HL-60 (cell line): Measurements from ENCODE around the gene GPR162.

Experiments
- DNase-seq, 2 experiments: peaks; one replicate each; pipeline ENCODE4 v3.0.0-alpha.2; 2010 to 2020; ENCODE audit warnings: low read depth in 1 of 2, low spot score in 1 of 2
- H3K27ac ChIP-seq: fragments of 250-450 bp; sonication (Bioruptor Pico); replicated peaks from 2 replicates; pipeline ENCODE4 v1.5.1; 2020; ENCODE audit warnings: mild to moderate bottlenecking, moderate library complexity
- H3K27me3 ChIP-seq: fragments of 250-450 bp; sonication (Bioruptor Pico); 2 replicates; pipeline ENCODE4 v1.5.1; 2021; ENCODE audit warnings: mild to moderate bottlenecking, moderate library complexity; ENCODE audit not compliant: insufficient read depth, poor library complexity, severe bottlenecking
- H3K4me3 ChIP-seq: replicated peaks from 2 replicates; pipeline ENCODE4 v1.5.1; 2011; ENCODE audit warnings: mild to moderate bottlenecking, control low read depth, low read length; ENCODE audit not compliant: insufficient read depth
- GABPA ChIP-seq: IDR thresholded peaks from 2 replicates; pipeline ENCODE4 v1.6.1; 2012; ENCODE audit warnings: low read depth
- POLR2AphosphoS5 ChIP-seq: IDR thresholded peaks from 2 replicates; pipeline ENCODE4 v1.6.1; 2012; ENCODE audit warnings: low read depth
- SPI1 ChIP-seq: IDR thresholded peaks from 2 replicates; pipeline ENCODE4 v1.6.1; 2012; ENCODE audit warnings: low read depth, mild to moderate bottlenecking, borderline replicate concordance
- TF ChIP-seq, protein P1 (sequence below): IDR thresholded peaks from one replicate; pipeline ENCODE4 v1.5.1; 2011; ENCODE audit warnings: low read length, control low read depth, inconsistent platforms; ENCODE audit not compliant: insufficient read depth
- TF ChIP-seq, protein P2 (sequence below): IDR thresholded peaks from 2 replicates; pipeline ENCODE4 v1.6.1; 2012; ENCODE audit warnings: low read depth; ENCODE audit not compliant: insufficient replicate concordance

Gene GPR162

DNA sequence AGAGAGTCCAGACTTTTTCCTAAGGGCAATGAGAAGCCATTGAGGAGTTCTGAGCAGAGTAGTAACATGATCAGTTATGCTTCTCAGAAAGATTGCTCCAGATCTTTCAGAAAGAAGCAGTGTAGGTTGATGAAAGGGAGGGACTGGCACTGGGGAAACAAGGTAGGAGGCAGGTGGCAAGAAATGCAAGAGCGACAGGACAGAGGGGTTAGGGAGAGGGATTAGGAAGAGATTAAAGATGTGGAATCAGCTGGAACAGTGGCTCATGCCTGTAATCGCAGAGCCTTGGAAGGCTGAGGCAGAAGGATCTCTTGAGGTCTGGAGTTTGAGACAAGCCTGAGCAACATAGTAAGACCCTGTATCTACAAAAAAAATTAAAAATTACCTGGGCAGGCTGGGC is 26.1 kb downstream of the GPR162 start:
- H3K27ac ChIP-seq, result no peak overlapping the region
- TF ChIP-seq, protein P1, sequence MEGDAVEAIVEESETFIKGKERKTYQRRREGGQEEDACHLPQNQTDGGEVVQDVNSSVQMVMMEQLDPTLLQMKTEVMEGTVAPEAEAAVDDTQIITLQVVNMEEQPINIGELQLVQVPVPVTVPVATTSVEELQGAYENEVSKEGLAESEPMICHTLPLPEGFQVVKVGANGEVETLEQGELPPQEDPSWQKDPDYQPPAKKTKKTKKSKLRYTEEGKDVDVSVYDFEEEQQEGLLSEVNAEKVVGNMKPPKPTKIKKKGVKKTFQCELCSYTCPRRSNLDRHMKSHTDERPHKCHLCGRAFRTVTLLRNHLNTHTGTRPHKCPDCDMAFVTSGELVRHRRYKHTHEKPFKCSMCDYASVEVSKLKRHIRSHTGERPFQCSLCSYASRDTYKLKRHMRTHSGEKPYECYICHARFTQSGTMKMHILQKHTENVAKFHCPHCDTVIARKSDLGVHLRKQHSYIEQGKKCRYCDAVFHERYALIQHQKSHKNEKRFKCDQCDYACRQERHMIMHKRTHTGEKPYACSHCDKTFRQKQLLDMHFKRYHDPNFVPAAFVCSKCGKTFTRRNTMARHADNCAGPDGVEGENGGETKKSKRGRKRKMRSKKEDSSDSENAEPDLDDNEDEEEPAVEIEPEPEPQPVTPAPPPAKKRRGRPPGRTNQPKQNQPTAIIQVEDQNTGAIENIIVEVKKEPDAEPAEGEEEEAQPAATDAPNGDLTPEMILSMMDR, result no peak
- TF ChIP-seq GABPA, result no peak
- no peak for TF ChIP-seq SPI1
- TF ChIP-seq, protein P2, sequence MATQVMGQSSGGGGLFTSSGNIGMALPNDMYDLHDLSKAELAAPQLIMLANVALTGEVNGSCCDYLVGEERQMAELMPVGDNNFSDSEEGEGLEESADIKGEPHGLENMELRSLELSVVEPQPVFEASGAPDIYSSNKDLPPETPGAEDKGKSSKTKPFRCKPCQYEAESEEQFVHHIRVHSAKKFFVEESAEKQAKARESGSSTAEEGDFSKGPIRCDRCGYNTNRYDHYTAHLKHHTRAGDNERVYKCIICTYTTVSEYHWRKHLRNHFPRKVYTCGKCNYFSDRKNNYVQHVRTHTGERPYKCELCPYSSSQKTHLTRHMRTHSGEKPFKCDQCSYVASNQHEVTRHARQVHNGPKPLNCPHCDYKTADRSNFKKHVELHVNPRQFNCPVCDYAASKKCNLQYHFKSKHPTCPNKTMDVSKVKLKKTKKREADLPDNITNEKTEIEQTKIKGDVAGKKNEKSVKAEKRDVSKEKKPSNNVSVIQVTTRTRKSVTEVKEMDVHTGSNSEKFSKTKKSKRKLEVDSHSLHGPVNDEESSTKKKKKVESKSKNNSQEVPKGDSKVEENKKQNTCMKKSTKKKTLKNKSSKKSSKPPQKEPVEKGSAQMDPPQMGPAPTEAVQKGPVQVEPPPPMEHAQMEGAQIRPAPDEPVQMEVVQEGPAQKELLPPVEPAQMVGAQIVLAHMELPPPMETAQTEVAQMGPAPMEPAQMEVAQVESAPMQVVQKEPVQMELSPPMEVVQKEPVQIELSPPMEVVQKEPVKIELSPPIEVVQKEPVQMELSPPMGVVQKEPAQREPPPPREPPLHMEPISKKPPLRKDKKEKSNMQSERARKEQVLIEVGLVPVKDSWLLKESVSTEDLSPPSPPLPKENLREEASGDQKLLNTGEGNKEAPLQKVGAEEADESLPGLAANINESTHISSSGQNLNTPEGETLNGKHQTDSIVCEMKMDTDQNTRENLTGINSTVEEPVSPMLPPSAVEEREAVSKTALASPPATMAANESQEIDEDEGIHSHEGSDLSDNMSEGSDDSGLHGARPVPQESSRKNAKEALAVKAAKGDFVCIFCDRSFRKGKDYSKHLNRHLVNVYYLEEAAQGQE, result no peak
- TF ChIP-seq POLR2AphosphoS5, result no peak

DNA sequence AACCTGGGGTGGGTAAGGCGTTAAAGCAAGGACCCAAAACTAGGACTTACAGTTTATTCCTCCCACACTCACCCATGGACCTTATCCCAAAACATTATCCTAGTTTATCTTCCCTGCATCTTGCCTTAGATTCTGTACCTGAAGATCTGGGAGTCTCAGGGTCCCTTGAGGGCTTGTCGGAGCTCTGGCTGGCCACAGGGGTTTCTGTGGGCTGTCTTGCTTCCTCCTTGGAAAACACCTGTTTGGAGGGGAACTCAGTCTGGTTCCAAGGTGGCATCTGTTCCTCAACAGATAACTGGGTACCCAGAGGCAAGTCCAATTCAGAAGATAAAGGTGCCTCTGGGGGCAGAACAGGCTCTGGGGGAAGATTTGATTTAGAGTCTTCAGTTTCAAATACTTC is 27.8 kb downstream of the GPR162 start:
- TF ChIP-seq GABPA, result no peak
- Histone ChIP-seq H3K27ac (no peak overlapping the region), H3K27me3 (no peaks in the 10 kb centered on the region), H3K4me3 (no peak overlapping the region)
- no peak for DNase-seq

More for the DNA sequence above, 26.1 kb downstream of the GPR162 start:
- Histone ChIP-seq H3K27me3 (no peaks in the 10 kb centered on the region), H3K4me3 (no peak overlapping the region)
- no peak for DNase-seq

DNA sequence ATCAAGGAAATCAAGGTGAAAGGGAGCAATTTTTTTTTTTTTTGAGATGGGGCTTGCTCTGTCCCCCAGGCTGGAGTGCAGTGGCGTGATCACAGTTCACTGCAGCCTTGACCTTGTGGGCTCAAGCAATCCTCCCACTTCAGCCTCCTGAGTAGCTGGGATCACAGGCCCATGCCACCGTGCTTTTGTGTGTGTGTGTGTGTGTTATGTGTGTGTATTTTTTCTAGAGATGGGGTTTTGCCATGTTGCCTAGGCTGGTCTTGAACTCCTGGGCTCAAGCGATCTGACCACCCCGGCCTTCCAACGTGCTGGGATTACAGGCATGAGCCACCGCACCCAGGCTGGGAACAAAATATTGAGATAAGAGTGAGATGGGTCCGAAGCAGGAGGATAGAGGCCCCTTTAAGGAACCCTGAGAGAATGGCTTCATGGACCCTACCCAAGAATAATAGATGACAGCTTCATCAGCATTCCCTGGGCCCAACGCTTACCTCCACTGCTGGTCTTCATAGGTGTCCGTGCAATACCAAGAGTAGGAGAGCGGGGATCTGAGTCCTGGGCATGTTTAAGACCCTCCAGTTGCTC is 28.4 kb downstream of the GPR162 start:
- H3K27ac ChIP-seq, result peak overlapping the region; percentile 93
- no peak for DNase-seq
- TF ChIP-seq, protein P2, result no peak
- TF ChIP-seq, protein P1, result no peak
- TF ChIP-seq POLR2AphosphoS5 (no peak), SPI1 (no peak), GABPA (no peak)
- peak overlapping the region; percentile 83 for H3K4me3 ChIP-seq
- no peaks in the 10 kb centered on the region for H3K27me3 ChIP-seq

DNA sequence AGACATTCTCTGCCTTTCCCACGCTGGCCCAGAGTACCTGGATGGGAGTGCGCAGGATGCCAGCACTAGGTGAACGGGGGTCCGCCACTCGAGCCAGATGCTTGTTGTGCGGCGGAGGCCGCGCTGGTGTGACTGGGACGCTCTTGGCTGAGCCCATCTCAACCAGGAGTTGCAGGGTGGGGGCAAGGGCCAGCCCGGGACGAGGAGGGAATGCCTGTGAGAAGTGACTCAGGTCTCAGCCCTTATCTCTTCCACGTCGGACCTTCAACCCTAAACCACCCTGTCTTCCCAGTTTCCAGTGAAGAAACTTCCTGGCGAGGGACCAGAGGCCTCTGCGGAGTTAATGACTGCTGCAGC is 29.2 kb downstream of the GPR162 start:
- no peak for DNase-seq
- no peaks in the 10 kb centered on the region for H3K27me3 ChIP-seq
- peak overlapping the region; percentile 83 for H3K4me3 ChIP-seq
- peak overlapping the region; percentile 93 for H3K27ac ChIP-seq
- TF ChIP-seq POLR2AphosphoS5 (no peak), SPI1 (no peak), GABPA (no peak)
- TF ChIP-seq, protein P1, result no peak
- TF ChIP-seq, protein P2, result no peak
